ENCODE results near the gene NUDT16L1.

DNA sequence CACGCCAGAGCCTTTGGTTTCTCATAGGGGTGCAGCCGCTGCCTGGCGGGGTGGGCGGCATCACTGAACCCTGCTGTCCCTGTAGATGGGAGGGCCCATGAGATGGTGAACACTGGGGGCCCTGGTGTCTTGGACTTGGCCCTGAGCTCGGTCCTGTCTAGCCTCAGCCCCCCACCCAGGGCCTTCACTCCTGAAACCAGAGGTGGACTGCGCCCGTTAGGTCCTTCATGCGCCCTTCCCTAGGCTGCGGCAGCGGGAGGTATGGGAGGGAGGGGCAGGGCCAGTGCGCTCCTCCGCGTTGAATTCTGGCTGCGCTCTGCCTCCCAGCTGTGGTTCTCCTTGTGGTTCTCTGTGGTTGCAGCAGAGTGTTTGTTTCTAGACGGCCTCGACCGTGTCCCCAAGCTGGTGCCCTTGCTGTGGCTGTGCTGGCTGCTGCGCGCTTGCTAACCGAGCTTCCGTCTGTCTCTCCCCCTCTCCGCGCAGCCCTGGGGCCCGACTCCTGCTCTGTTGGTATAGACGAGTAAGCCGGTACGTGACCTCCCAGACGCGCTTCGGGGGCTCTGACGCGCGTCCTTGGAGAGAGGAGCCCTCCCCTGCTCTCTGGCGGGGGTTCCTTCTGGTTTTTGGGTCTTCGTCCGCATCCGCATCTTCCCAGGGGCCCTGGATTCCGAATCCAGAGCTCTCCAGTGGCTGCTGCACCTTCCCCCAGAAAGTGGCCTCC, 7.4 kb upstream of the NUDT16L1 start:
- TF ChIP-seq, protein P1, sequence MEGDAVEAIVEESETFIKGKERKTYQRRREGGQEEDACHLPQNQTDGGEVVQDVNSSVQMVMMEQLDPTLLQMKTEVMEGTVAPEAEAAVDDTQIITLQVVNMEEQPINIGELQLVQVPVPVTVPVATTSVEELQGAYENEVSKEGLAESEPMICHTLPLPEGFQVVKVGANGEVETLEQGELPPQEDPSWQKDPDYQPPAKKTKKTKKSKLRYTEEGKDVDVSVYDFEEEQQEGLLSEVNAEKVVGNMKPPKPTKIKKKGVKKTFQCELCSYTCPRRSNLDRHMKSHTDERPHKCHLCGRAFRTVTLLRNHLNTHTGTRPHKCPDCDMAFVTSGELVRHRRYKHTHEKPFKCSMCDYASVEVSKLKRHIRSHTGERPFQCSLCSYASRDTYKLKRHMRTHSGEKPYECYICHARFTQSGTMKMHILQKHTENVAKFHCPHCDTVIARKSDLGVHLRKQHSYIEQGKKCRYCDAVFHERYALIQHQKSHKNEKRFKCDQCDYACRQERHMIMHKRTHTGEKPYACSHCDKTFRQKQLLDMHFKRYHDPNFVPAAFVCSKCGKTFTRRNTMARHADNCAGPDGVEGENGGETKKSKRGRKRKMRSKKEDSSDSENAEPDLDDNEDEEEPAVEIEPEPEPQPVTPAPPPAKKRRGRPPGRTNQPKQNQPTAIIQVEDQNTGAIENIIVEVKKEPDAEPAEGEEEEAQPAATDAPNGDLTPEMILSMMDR (optimal IDR thresholded peaks at IDR 0.05 in 1 of 3, IDR thresholded peaks at IDR 0.05 in 1 of 3, conservative IDR thresholded peaks at IDR 0.05 in 1 of 3; ENCODE audit: extremely low read depth in 1 of 3, insufficient read depth in 2 of 3, low read length in 3 of 3): no peak
- TF ChIP-seq EZH2 (IDR thresholded peaks at IDR 0.05; ENCODE audit: low read length): no peak
